ENCODE measurements around the gene TAF6. TPM values are rescaled to one million over a fixed set of nuclear protein-coding genes. Genes with fewer than 3 reads are reported as not detected.

Gene TAF6
- total RNA-seq, 4 donors from 2014 or later = 36.3 to 107 (median 68.7) TPM

DNA sequence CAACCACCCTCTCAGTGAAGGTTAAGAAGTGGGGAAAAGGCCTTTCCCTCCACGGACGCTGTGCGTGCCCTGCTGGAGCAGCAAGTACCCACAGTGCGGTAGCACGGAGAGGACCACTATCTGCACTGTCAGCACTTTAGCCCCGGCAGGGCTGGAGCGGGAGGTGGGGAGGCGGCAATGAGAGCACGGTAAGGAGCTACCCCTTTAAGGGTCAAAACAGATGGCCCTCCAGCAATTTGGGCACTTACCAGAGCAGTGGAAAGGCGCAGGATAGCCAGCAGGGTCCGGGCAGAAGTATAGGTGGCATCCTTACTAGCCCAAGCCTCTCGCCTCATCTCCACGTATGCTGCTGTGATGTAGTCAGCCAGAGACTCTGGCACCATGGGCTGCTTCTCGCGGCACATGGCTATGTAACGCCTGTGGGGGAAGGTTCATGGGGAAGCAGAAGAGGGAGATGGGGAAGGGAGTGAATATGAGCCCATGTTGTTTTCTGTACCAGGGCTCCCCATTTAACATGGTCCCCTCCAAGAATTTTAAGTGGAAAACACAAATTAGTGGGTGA is 25.2 kb downstream of the TAF6 start:
- no peaks in the 10 kb centered on the region for H3K27me3 ChIP-seq
- H3K27ac ChIP-seq = peak overlapping the region in 3 of 4 donors; percentile 5 to 35 (median 31)
- H3K4me1 ChIP-seq = peaks cover 0 to 37% (median 8%) of the 10 kb centered on the region in 3 donors
- H3K9me3 ChIP-seq = no peaks in the 10 kb centered on the region
- H3K4me3 ChIP-seq = no peak overlapping the region
- H3K36me3 ChIP-seq = peaks cover 0 to 92% of the 10 kb centered on the region in 2 donors
- ATAC-seq = no peak
- WGBS, 2 donors (ENCODE audit: low coverage in 1 of 2) = 57 to 92% methylated on average over 2 to 7 of the region's 16 CpGs
- TF ChIP-seq POLR2A (IDR thresholded peaks at IDR 0.05) (no peak), POLR2AphosphoS5 (IDR thresholded peaks at IDR 0.05) (no peak), EP300 (IDR thresholded peaks at IDR 0.05) (no peak)
- TF ChIP-seq, protein P1, sequence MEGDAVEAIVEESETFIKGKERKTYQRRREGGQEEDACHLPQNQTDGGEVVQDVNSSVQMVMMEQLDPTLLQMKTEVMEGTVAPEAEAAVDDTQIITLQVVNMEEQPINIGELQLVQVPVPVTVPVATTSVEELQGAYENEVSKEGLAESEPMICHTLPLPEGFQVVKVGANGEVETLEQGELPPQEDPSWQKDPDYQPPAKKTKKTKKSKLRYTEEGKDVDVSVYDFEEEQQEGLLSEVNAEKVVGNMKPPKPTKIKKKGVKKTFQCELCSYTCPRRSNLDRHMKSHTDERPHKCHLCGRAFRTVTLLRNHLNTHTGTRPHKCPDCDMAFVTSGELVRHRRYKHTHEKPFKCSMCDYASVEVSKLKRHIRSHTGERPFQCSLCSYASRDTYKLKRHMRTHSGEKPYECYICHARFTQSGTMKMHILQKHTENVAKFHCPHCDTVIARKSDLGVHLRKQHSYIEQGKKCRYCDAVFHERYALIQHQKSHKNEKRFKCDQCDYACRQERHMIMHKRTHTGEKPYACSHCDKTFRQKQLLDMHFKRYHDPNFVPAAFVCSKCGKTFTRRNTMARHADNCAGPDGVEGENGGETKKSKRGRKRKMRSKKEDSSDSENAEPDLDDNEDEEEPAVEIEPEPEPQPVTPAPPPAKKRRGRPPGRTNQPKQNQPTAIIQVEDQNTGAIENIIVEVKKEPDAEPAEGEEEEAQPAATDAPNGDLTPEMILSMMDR (IDR thresholded peaks at IDR 0.05) = no peak

- Histone ChIP-seq H3K9me3 (no peaks in the 10 kb centered on the region), H3K27me3 (no peaks in the 10 kb centered on the region), H3K4me1 (peaks cover 0 to 33% (median 8%) of the 10 kb centered on the region in 3 donors), H3K27ac (peak overlapping the region in 3 of 4 donors; percentile 5 to 35 (median 31)), H3K4me3 (no peak overlapping the region), H3K36me3 (peaks cover 0 to 87% of the 10 kb centered on the region in 2 donors)
- TF ChIP-seq POLR2AphosphoS5 (IDR thresholded peaks at IDR 0.05) (peak; percentile 22), EP300 (IDR thresholded peaks at IDR 0.05) (no peak)
- peak; percentile 18 for ATAC-seq
- WGBS, 2 donors (ENCODE audit: low coverage in 1 of 2) = 19 to 36% methylated on average over 5 of the region's 13 CpGs
These were observed 25.7 kb downstream of the TAF6 start for GRCh38 chr7:100093498-100093897.

DNA sequence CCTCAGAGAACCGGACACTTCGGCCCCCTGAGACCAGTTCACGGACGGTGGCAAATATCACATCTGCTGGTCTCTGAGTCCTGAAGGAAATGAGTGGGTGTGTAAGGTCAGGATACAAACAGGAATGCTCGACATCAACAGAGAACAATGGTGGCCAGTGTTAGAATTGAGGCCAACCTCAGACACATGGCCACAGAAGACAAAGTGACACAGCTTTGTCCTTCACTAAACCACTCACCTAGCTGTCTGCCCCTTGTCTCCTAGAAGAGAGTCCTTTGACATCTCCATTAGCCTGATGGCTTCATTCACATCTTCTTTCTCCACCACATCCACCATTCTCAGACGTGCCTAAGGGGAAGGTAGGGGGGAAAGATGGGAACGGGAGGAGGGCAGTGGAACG is 26.1 kb downstream of the TAF6 start:
- TF ChIP-seq EP300 (IDR thresholded peaks at IDR 0.05) (no peak), POLR2AphosphoS5 (IDR thresholded peaks at IDR 0.05) (no peak), POLR2A (IDR thresholded peaks at IDR 0.05) (no peak)
- TF ChIP-seq, protein P1 (IDR thresholded peaks at IDR 0.05) = no peak
- peaks cover 0 to 82% of the 10 kb centered on the region in 2 donors for H3K36me3 ChIP-seq
- 48% methylated on average over 5 of the region's 8 CpGs; no CpG with 5 or more reads in 1 of the 2 donors for WGBS, 2 donors (ENCODE audit: low coverage in 1 of 2)
- no peak overlapping the region for H3K4me3 ChIP-seq
- ATAC-seq = no peak
- H3K9me3 ChIP-seq = no peaks in the 10 kb centered on the region
- no peaks in the 10 kb centered on the region for H3K27me3 ChIP-seq
- peaks cover 0 to 34% (median 11%) of the 10 kb centered on the region in 3 donors for H3K4me1 ChIP-seq
- peak overlapping the region in 3 of 4 donors; percentile 5 to 35 (median 31) for H3K27ac ChIP-seq

DNA sequence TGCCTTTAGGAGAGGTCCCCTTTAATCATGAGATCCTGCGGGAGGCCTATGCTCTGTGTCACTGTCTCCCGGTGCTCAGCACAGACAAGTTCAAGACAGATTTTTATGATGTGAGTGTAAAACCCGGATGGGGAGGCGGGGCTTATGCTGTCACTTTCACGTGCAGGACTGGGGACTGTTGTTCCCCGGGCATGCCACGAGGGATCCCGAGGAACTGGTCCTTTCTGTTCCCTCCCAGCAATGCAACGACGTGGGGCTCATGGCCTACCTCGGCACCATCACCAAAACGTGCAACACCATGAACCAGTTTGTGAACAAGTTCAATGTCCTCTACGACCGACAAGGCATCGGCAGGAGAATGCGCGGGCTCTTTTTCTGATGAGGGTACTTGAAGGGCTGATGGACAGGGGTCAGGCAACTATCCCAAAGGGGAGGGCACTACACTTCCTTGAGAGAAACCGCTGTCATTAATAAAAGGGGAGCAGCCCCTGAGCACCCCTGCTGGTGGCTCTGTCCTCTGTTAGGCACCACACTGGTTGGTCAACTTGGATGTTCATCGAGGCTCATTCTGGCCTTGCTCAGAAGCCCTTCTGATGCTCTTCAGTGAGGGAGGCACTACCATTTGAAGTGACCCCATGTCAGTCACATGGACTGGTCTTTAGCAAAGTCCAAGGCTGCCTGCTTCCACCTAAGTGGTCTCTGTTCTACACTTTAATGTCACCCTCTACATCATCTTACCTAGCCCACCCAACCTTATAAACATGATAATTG is 27.6 kb downstream of the TAF6 start:
- peaks cover 0 to 68% of the 10 kb centered on the region in 2 donors for H3K36me3 ChIP-seq
- no peak overlapping the region for H3K27ac ChIP-seq
- ATAC-seq = no peak
- H3K4me1 ChIP-seq = peaks cover 0 to 37% (median 16%) of the 10 kb centered on the region in 3 donors
- 65% methylated on average over 10 of the region's 19 CpGs; no CpG with 5 or more reads in 1 of the 2 donors for WGBS, 2 donors (ENCODE audit: low coverage in 1 of 2)
- no peaks in the 10 kb centered on the region for H3K27me3 ChIP-seq
- H3K4me3 ChIP-seq = no peak overlapping the region
- no peaks in the 10 kb centered on the region for H3K9me3 ChIP-seq
- no peak for TF ChIP-seq EP300 (IDR thresholded peaks at IDR 0.05)
- TF ChIP-seq, protein P1 (IDR thresholded peaks at IDR 0.05) = no peak
- TF ChIP-seq POLR2AphosphoS5 (IDR thresholded peaks at IDR 0.05) = no peak
- no peak for TF ChIP-seq POLR2A (IDR thresholded peaks at IDR 0.05)

DNA sequence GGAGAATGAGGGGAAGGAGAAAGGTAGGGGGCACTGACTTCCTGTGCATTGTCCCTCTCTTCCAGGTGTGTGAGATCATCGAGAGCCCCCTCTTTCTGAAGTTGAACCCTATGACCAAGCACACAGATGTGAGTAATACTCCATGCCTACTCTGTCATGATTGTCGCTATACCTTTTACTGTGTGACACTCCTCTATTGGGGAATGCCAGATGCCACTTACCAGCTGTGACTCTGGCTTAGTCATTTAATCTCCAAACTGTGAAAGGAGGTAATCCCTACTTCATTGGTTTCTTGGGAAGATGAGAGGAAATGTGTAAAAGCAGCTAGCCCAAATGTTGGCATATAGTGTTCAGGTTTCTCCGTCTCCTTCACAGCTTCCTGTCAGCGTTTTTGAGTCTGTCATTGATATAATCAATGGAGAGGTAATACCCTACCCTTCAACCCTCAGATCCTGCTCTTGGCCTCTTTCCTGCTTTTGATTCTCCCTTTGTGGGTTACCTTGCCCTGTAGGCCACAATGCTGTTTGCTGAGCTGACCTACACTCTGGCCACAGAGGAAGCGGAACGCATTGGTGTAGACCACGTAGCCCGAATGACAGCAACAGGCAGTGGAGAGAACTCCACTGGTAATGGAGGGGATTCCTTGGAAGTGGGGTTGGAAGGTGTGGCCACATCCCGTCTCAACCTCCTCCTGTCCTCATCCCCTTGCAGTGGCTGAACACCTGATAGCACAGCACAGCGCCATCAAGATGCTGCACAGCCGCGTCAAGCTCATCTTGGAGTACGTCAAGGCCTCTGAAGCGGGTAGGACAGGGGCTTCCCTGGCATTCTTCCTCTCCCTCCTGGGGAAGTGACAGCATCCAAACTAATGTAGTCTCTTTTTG is 28.4 kb downstream of the TAF6 start:
- Histone ChIP-seq H3K27me3 (no peaks in the 10 kb centered on the region), H3K4me3 (no peak overlapping the region), H3K9me3 (no peaks in the 10 kb centered on the region), H3K36me3 (peaks cover 0 to 59% of the 10 kb centered on the region in 2 donors), H3K4me1 (peaks cover 0 to 37% (median 16%) of the 10 kb centered on the region in 3 donors), H3K27ac (no peak overlapping the region)
- no peak for ATAC-seq
- 71 to 82% methylated on average over 6 to 9 of the region's 14 CpGs for WGBS, 2 donors (ENCODE audit: low coverage in 1 of 2)
- no peak for TF ChIP-seq POLR2AphosphoS5 (IDR thresholded peaks at IDR 0.05)
- TF ChIP-seq EP300 (IDR thresholded peaks at IDR 0.05) = no peak
- TF ChIP-seq, protein P1 (IDR thresholded peaks at IDR 0.05) = no peak
- TF ChIP-seq POLR2A (IDR thresholded peaks at IDR 0.05) = no peak
